ENCODE measurements around the gene PCDHB13.
"Not testable (repeated sequence)": the region's sequence is repeated elsewhere in the genome, so short reads cannot be mapped to it uniquely, and the experiment has no call there.

The PCDHB13 gene

GRCh38 chr5:141180313-141180712 lies 33.4 kb upstream of the PCDHB13 start:
- no peaks in the 10 kb centered on the region for H3K27me3 ChIP-seq (replicated peaks; ENCODE audit: control insufficient read depth, insufficient read depth, low read length)
- no peak overlapping the region for H3K4me3 ChIP-seq (replicated peaks; ENCODE audit: low read depth, low read length)
- no peak for DNase-seq (ENCODE audit: extremely low read depth, insufficient read length)
- no peak for TF ChIP-seq CTCF (IDR thresholded peaks at IDR 0.05; ENCODE audit: insufficient read depth, low read length, poor library complexity, severe bottlenecking)
- no peaks in the 10 kb centered on the region for H3K36me3 ChIP-seq (ENCODE audit: control insufficient read depth, insufficient read depth, low read length)

GRCh38 chr5:141182248-141182647 lies 31.5 kb upstream of the PCDHB13 start, which contains the start of gene PCDHB16:
Gene PCDHB16 (plus strand): TSS chr5:141182387. CDS start chr5:141182560, 173 bp downstream.
- no peak for DNase-seq (ENCODE audit: extremely low read depth, insufficient read length)
- H3K4me3 ChIP-seq (replicated peaks; ENCODE audit: low read depth, low read length) = no peak within 1 kb of the TSS
- TF ChIP-seq CTCF (IDR thresholded peaks at IDR 0.05; ENCODE audit: insufficient read depth, low read length, poor library complexity, severe bottlenecking) = no peak
- H3K36me3 ChIP-seq (ENCODE audit: control insufficient read depth, insufficient read depth, low read length) = no peaks in the 10 kb centered on the region
- H3K27me3 ChIP-seq (replicated peaks; ENCODE audit: control insufficient read depth, insufficient read depth, low read length) = no peaks in the 10 kb centered on the region

- DNase-seq (ENCODE audit: extremely low read depth, insufficient read length); H3K27me3 ChIP-seq (replicated peaks; ENCODE audit: control insufficient read depth, insufficient read depth, low read length); H3K36me3 ChIP-seq (ENCODE audit: control insufficient read depth, insufficient read depth, low read length); H3K4me3 ChIP-seq (replicated peaks; ENCODE audit: low read depth, low read length): not testable (repeated sequence)
These were observed 29.4 kb upstream of the PCDHB13 start for GRCh38 chr5:141184117-141184855.

- TF ChIP-seq CTCF (IDR thresholded peaks at IDR 0.05; ENCODE audit: insufficient read depth, low read length, poor library complexity, severe bottlenecking) = peak; percentile 51
- Histone ChIP-seq H3K4me3 (replicated peaks; ENCODE audit: low read depth, low read length) (peak within 1 kb of the TSS; percentile 19; the same call in 1 of the 2 replicates), H3K36me3 (ENCODE audit: control insufficient read depth, insufficient read depth, low read length) (no peaks in the 10 kb centered on the region), H3K27me3 (replicated peaks; ENCODE audit: control insufficient read depth, insufficient read depth, low read length) (no peaks in the 10 kb centered on the region)
- DNase-seq (ENCODE audit: extremely low read depth, insufficient read length) = no peak
These were observed 26.7 kb upstream of the PCDHB13 start, which contains the start of gene PCDHB9 for GRCh38 chr5:141186897-141187512. Gene PCDHB9 (plus strand): TSS chr5:141187161. CDS start chr5:141187319, 158 bp downstream.

GRCh38 chr5:141188682-141189081 lies 25.0 kb upstream of the PCDHB13 start:
- not testable (repeated sequence) for H3K4me3 ChIP-seq (replicated peaks; ENCODE audit: low read depth, low read length); H3K36me3 ChIP-seq (ENCODE audit: control insufficient read depth, insufficient read depth, low read length); DNase-seq (ENCODE audit: extremely low read depth, insufficient read length); H3K27me3 ChIP-seq (replicated peaks; ENCODE audit: control insufficient read depth, insufficient read depth, low read length)

GRCh38 chr5:141189131-141189530 lies 24.6 kb upstream of the PCDHB13 start:
- DNase-seq (ENCODE audit: extremely low read depth, insufficient read length); H3K36me3 ChIP-seq (ENCODE audit: control insufficient read depth, insufficient read depth, low read length); H3K27me3 ChIP-seq (replicated peaks; ENCODE audit: control insufficient read depth, insufficient read depth, low read length); H3K4me3 ChIP-seq (replicated peaks; ENCODE audit: low read depth, low read length): not testable (repeated sequence)

GRCh38 chr5:141192110-141192725 lies 21.5 kb upstream of the PCDHB13 start, which contains the start of gene PCDHB10:
Gene PCDHB10 (plus strand): TSS chr5:141192353. CDS start chr5:141192553, 200 bp downstream.
- no peak for DNase-seq (ENCODE audit: extremely low read depth, insufficient read length)
- no peak within 1 kb of the TSS for H3K4me3 ChIP-seq (replicated peaks; ENCODE audit: low read depth, low read length)
- H3K36me3 ChIP-seq (ENCODE audit: control insufficient read depth, insufficient read depth, low read length) = no peaks in the 10 kb centered on the region
- H3K27me3 ChIP-seq (replicated peaks; ENCODE audit: control insufficient read depth, insufficient read depth, low read length) = no peaks in the 10 kb centered on the region
- TF ChIP-seq CTCF (IDR thresholded peaks at IDR 0.05; ENCODE audit: insufficient read depth, low read length, poor library complexity, severe bottlenecking) = peak; percentile 31

- DNase-seq (ENCODE audit: extremely low read depth, insufficient read length); H3K4me3 ChIP-seq (replicated peaks; ENCODE audit: low read depth, low read length); H3K27me3 ChIP-seq (replicated peaks; ENCODE audit: control insufficient read depth, insufficient read depth, low read length); H3K36me3 ChIP-seq (ENCODE audit: control insufficient read depth, insufficient read depth, low read length): not testable (repeated sequence)
These were observed 19.4 kb upstream of the PCDHB13 start for GRCh38 chr5:141194332-141194731.
